ENCODE data around the gene MSANTD1.

GRCh38 chr4:3245676-3246075, 3.3 kb upstream of the MSANTD1 start:
- TF ChIP-seq CTCF (conservative IDR thresholded peaks at IDR 0.05) (no peak), ZFX (IDR thresholded peaks at IDR 0.05) (no peak)

All from C4-2B (cell line).